PC-3 (cell line): ENCODE measurements around the gene SLAIN1.

Source experiments
- CTCF ChIP-seq: fragments of 300-600 bp; sonication (generic); conservative IDR thresholded peaks from 2 replicates; pipeline ENCODE4 v1.5.1; 2017; ENCODE audit warnings: antibody characterized with exemption, low read depth, mild to moderate bottlenecking, low read length
- EZH2 ChIP-seq: fragments of 300-600 bp; sonication (generic); IDR thresholded peaks from one replicate; pipeline ENCODE4 v1.6.1; 2017; ENCODE audit warnings: antibody characterized with exemption, mild to moderate bottlenecking, low read length; ENCODE audit not compliant: unreplicated experiment

- TF ChIP-seq CTCF: no peak
- no peak for TF ChIP-seq EZH2
These were observed 102.7 kb downstream of the SLAIN1 start for GRCh38 chr13:77800219-77800618.
